HepG2 (cell line): ENCODE measurements around the gene SNED1. TPM values are rescaled to one million over a fixed set of nuclear protein-coding genes. Genes with fewer than 3 reads are reported as not detected.
A peak's percentile ranks its signal among the peaks of the same experiment; 100 is the strongest.

Experiments
- HMGXB4 ChIP-seq, 2 experiments: sonication (generic) in 1 of 2; formaldehyde crosslinking in 1 of 2; IDR thresholded peaks; 2 replicates each; pipeline versions ENCODE4 v1.4.0 to v1.6.1; 2018 to 2020; ENCODE audit warnings: missing genetic modification reagents in 2 of 2, borderline replicate concordance in 1 of 2, low read depth in 1 of 2, mild to moderate bottlenecking in 1 of 2, missing biosample characterization in 1 of 2
- HNF1A ChIP-seq, 2 experiments: sonication (generic) in 1 of 2; formaldehyde crosslinking in 1 of 2; IDR thresholded peaks; 2 replicates each; pipeline versions ENCODE4 v1.4.0 to v1.6.1; 2016 to 2020; ENCODE audit warnings: borderline replicate concordance in 1 of 2, low read depth in 1 of 2, mild to moderate bottlenecking in 1 of 2, missing genetic modification reagents in 1 of 2
- HNRNPL ChIP-seq: fragments of 200-400 bp; formaldehyde crosslinking; IDR thresholded peaks from 2 replicates; pipeline ENCODE4 v1.6.1; 2017; ENCODE audit warnings: mild to moderate bottlenecking, low read depth, low read length
- JUN ChIP-seq: sonication (generic); formaldehyde crosslinking; IDR thresholded peaks from 2 replicates; pipeline ENCODE4 v1.4.0; 2020; ENCODE audit warnings: mild to moderate bottlenecking, missing genetic modification reagents
- JUNB ChIP-seq: sonication (generic); formaldehyde crosslinking; IDR thresholded peaks from 2 replicates; pipeline ENCODE4 v1.8.0; 2022; ENCODE audit warnings: missing genetic modification reagents, mild to moderate bottlenecking, borderline replicate concordance
- KDM3A ChIP-seq: IDR thresholded peaks from 2 replicates; pipeline ENCODE4 v1.6.1; 2018; ENCODE audit warnings: low read depth, missing compliant biosample characterization
- ZFY ChIP-seq: sonication (generic); formaldehyde crosslinking; IDR thresholded peaks from 2 replicates; pipeline ENCODE4 v1.4.0; 2020; ENCODE audit warnings: missing genetic modification reagents
- ZNF225 ChIP-seq: sonication (generic); formaldehyde crosslinking; IDR thresholded peaks from 2 replicates; pipeline ENCODE4 v1.4.0; 2020; ENCODE audit warnings: mild to moderate bottlenecking, missing genetic modification reagents
- ZNF30 ChIP-seq: sonication (generic); formaldehyde crosslinking; IDR thresholded peaks from 2 replicates; pipeline ENCODE4 v1.5.0; 2020; ENCODE audit warnings: mild to moderate bottlenecking, missing genetic modification reagents
- ZNF550 ChIP-seq: sonication (generic); formaldehyde crosslinking; IDR thresholded peaks from 2 replicates; pipeline ENCODE4 v1.4.0; 2020; ENCODE audit warnings: mild to moderate bottlenecking, missing genetic modification reagents, borderline replicate concordance
- ZNF713 ChIP-seq: sonication (generic); formaldehyde crosslinking; IDR thresholded peaks from 2 replicates; pipeline ENCODE4 v1.4.0; 2020; ENCODE audit warnings: mild to moderate bottlenecking, missing genetic modification reagents
- polyA plus RNA-seq, 8 experiments: library from polyadenylated mRNA; depleted of rRNA in 3 of 8; stranded (reverse) in 7 of 8; unstranded in 1 of 8; fragments of >200 nt; fragmentation: Illumina TruSeq in 4 of 8; extraction: Trizol in 4 of 8; gene quantifications; 2 replicates each; pipeline versions ENCODE4 v1.2.1 to v1.2.3, GENCODE V29; 2011 to 2016; ENCODE audit warnings: low read depth in 4 of 8, missing spikeins in 1 of 8, mixed read lengths in 1 of 8; ENCODE audit not compliant: insufficient read depth in 1 of 8
- total RNA-seq, 5 experiments: library from RNA; depleted of rRNA; stranded (reverse); fragments of >200 nt; fragmentation: Illumina TruSeq; extraction: Trizol; gene quantifications; 2 replicates each; pipeline ENCODE4 v1.2.3, GENCODE V29; 2016; ENCODE audit warnings: low read depth in 1 of 5

Gene SNED1
- total and polyA plus RNA-seq, 2 of the 13 experiments (the other 11 are each of a cell fraction or from before 2014, with no cell fraction given): 0.15 to 0.65 TPM

- TF ChIP-seq HNF1A (IDR thresholded peaks at IDR 0.05; ENCODE audit: low read depth) (no peak), HNF1A (CRISPR knock-in tag; IDR thresholded peaks at IDR 0.05; ENCODE audit: borderline replicate concordance) (no peak), ZNF713 (CRISPR knock-in tag) (no peak), ZFY (CRISPR knock-in tag) (peak; percentile 47), JUNB (CRISPR knock-in tag) (no peak), HNRNPL (0 out of 2 replicates have a peak, but pooled peaks have one; percentile 9), ZNF550 (no peak), KDM3A (no peak), ZNF225 (CRISPR knock-in tag) (peak; percentile 55; the same call in 1 of the 2 replicates), HMGXB4 (CRISPR knock-in tag; IDR thresholded peaks at IDR 0.05; ENCODE audit: borderline replicate concordance in 1 of 2, low read depth in 1 of 2) (0 out of 4 replicates have a peak, but pooled peaks of 1 of the 2 experiments have one; percentile 17), ZNF30 (no peak), JUN (no peak)
Measured at GRCh38 chr2:240997856-240998705, at the start of gene SNED1 (continued).
